ENCODE data around the gene INMT. TPM values are rescaled to one million over a fixed set of nuclear protein-coding genes. Genes with fewer than 3 reads are reported as not detected.

The INMT gene
- total RNA-seq, 1 donor from 2014 or later = 0.26 TPM

DNA sequence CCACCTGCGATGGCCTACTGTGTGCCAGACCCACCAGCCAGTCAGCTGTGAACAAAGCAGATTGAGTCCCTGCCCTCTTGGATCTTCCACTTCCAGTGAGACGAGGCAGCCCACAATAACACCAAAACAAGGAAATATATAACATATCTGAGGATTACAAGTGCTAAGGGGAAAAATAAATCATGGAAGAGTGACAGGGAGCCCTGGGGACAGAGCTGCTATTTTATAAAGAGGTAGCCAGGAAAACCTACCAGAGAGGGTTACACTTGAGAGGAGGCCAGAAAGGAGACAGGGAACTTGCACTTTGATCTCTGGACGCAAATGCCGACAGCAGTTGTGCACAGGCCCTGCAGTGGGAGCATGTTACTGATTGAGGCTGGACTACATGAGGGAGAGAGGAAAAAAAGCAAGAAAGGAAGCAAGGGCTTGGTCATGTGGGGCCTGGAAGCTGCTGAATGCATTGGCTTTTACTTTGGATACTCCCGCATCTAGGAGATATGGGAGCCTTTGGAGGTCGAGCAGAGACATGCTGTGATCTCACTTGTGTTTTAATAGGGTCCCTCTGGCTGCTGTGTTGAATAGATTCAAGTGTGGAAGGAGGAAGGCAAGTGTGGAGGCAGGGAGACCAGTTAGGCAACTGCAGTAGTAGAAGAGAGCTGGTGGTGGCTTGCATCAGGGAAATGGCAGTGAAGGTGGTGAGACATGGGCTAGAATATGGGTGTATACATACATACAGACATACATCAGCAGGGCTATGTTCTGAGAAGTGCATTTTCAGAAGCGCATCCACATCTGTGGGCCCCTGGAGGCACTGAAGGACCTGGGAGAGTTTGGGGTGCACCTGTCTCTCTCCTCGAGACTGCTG is 45.5 kb downstream of the INMT start:
- TF ChIP-seq, protein P1, sequence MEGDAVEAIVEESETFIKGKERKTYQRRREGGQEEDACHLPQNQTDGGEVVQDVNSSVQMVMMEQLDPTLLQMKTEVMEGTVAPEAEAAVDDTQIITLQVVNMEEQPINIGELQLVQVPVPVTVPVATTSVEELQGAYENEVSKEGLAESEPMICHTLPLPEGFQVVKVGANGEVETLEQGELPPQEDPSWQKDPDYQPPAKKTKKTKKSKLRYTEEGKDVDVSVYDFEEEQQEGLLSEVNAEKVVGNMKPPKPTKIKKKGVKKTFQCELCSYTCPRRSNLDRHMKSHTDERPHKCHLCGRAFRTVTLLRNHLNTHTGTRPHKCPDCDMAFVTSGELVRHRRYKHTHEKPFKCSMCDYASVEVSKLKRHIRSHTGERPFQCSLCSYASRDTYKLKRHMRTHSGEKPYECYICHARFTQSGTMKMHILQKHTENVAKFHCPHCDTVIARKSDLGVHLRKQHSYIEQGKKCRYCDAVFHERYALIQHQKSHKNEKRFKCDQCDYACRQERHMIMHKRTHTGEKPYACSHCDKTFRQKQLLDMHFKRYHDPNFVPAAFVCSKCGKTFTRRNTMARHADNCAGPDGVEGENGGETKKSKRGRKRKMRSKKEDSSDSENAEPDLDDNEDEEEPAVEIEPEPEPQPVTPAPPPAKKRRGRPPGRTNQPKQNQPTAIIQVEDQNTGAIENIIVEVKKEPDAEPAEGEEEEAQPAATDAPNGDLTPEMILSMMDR (IDR thresholded peaks at IDR 0.05; ENCODE audit: insufficient read depth, low read length, severe bottlenecking) = no peak
- DNase-seq (ENCODE audit: low read depth) (no peak), FAIRE-seq (no peak)
- Histone ChIP-seq H3K36me3 (ENCODE audit: control insufficient read depth, insufficient read depth, low read length) (no peaks in the 10 kb centered on the region), H3K27me3 (ENCODE audit: control insufficient read depth, insufficient read depth, low read length) (no peaks in the 10 kb centered on the region), H3K4me3 (ENCODE audit: low read depth, low read length) (no peak overlapping the region)

DNA sequence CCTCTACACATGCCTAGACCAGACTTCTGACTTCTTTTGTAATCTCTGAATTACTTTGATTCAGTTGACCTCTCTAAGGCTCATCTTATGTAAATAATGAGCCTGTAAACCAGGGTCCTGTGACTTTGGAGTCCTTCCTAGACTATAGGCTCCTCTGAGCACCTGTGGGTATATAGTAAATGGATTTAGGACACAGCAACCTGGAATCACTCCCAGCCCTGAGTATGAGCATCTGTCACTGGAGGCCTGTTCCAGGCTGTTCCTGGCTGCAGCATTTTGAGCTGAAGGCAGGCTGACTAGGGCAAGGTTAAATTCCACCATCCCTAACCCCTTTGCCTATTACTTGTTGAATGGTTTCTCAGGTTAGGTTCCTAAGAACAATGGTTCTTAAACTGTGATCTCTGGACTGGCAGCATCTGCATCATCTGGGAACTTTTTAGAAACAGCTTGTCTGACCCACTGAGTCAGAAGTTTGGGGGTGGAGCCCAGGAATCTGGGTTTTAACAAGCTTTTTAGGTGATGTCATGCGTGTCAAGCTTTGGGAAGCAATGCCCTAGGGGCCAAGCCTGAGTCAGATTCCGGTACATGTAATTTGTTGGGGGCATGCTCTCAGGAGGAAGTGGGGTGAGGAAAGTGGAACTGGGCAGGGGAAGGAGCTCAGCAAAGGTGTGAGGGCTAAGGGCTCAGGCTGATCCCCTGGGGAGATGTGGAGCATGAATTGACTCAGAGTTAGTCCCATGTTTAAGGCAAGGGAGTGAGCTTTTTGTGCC is 47.5 kb downstream of the INMT start:
- peak; percentile 98 for DNase-seq (ENCODE audit: low read depth)
- TF ChIP-seq, protein P1 (IDR thresholded peaks at IDR 0.05; ENCODE audit: insufficient read depth, low read length, severe bottlenecking) = no peak

DNA sequence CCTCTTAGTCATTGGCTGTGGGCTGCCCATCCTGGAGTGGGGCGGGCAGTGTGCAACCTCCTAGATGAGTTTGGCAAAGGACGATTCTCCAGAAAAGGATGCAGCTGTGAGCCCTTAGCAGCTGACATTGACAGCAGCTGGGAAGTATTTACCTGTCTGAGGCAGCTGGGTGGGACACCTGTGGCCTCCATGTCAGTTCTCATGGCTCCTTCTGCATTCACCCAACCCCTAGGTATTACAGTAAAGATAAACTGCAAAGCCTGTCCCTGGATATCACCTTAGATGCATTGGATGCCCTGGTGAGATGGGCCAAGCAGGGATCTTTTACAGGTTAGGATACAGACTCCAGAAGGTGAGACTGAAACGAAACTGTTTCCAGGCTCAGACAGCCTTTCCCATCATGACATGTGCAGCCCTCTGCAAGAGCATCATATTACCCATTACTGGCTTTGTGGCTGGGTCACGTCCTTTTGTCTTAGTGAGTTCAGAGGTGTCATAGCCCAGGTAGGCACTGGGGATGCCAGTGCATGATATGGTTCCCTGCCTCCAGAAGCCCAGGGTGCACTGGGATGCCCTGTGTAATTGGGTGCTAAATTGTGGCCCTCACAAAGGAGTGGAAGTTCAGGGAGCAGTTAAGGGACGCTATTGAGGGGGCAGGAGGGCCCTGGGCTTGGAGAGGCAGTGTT is 48.2 kb downstream of the INMT start:
- Histone ChIP-seq H3K27me3 (ENCODE audit: control insufficient read depth, insufficient read depth, low read length) (peaks cover 1% of the 10 kb centered on the region), H3K36me3 (ENCODE audit: control insufficient read depth, insufficient read depth, low read length) (no peaks in the 10 kb centered on the region), H3K4me3 (ENCODE audit: low read depth, low read length) (no peak overlapping the region)
- DNase-seq (ENCODE audit: low read depth) (no peak), FAIRE-seq (peak; percentile 18)
- TF ChIP-seq, protein P1 (IDR thresholded peaks at IDR 0.05; ENCODE audit: insufficient read depth, low read length, severe bottlenecking) = no peak

More for the DNA sequence above, 47.5 kb downstream of the INMT start:
- no peak overlapping the region for H3K4me3 ChIP-seq (ENCODE audit: low read depth, low read length)
- no peaks in the 10 kb centered on the region for H3K36me3 ChIP-seq (ENCODE audit: control insufficient read depth, insufficient read depth, low read length)
- no peak for FAIRE-seq
- H3K27me3 ChIP-seq (ENCODE audit: control insufficient read depth, insufficient read depth, low read length) = no peaks in the 10 kb centered on the region

DNA sequence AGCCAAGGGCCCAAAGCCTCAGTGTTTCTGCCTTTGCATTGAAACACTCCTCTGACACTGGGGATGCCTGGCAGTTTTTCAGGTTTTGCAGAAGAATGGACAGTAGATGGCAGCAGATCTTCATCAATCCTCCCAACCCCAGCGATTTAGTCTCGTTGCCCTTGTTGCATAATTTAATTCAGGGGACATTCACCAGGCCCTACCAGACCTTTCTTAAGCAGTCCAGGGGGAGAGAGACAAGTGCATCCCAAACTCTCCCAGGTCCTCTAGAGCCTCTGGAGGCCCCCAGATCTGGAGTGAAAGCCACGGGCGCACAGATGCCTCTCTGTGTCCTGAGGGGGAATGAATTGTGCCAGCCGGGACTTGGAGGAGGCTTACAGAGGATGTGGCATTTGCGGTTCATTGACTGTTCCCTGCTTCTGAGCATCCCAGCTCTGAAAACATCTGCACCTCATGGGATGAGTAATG is 48.9 kb downstream of the INMT start:
- no peaks in the 10 kb centered on the region for H3K36me3 ChIP-seq (ENCODE audit: control insufficient read depth, insufficient read depth, low read length)
- H3K27me3 ChIP-seq (ENCODE audit: control insufficient read depth, insufficient read depth, low read length) = peaks cover 1% of the 10 kb centered on the region
- TF ChIP-seq, protein P1 (IDR thresholded peaks at IDR 0.05; ENCODE audit: insufficient read depth, low read length, severe bottlenecking) = peak; percentile 72
- H3K4me3 ChIP-seq (ENCODE audit: low read depth, low read length) = no peak overlapping the region
- FAIRE-seq = no peak
- DNase-seq (ENCODE audit: low read depth) = peak; percentile 72

DNA sequence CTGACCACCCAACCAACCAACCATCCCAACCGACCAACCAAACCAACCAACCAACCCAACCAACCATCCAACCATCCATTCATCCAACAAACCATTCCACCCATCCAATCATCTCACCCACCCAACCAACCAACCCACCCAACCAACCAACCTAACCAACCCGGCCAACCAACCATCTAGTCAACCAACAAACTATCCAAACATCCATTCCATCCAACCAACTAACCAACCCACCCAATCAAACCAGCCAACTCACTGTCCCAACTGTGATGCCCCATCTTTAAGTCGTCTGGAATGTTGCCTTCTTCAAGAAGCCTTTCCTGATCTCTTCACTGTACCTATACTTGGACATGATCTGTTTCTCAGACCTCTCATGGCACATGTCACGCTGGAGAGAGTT is 50.9 kb downstream of the INMT start:
- Histone ChIP-seq H3K27me3 (ENCODE audit: control insufficient read depth, insufficient read depth, low read length) (peaks cover 1% of the 10 kb centered on the region), H3K4me3 (ENCODE audit: low read depth, low read length) (no peak overlapping the region), H3K36me3 (ENCODE audit: control insufficient read depth, insufficient read depth, low read length) (no peaks in the 10 kb centered on the region)
- no peak for DNase-seq (ENCODE audit: low read depth)
- TF ChIP-seq, protein P1 (IDR thresholded peaks at IDR 0.05; ENCODE audit: insufficient read depth, low read length, severe bottlenecking) = no peak
- no peak for FAIRE-seq

Data from bronchial epithelial cell (primary cell).